HEK293T (cell line): ENCODE data around the gene UBR1.

Experiments used
- BHLHE40 ChIP-seq: fragments of 450-650 bp; IDR thresholded peaks from 2 replicates; pipeline ENCODE4 v1.6.1; 2016; ENCODE audit warnings: mild to moderate bottlenecking, moderate library complexity, borderline replicate concordance
- CTBP1 ChIP-seq: fragments of 450-650 bp; IDR thresholded peaks from 2 replicates; pipeline ENCODE4 v1.6.1; 2016; ENCODE audit warnings: borderline replicate concordance
- ELF4 ChIP-seq: fragments of 450-650 bp; IDR thresholded peaks from 2 replicates; pipeline ENCODE4 v1.6.1; 2017; ENCODE audit warnings: antibody characterized with exemption
- FOXA1 ChIP-seq: fragments of 450-650 bp; IDR thresholded peaks from 2 replicates; pipeline ENCODE4 v1.6.1; 2016; ENCODE audit warnings: mild to moderate bottlenecking
- FOXK2 ChIP-seq: fragments of 450-650 bp; IDR thresholded peaks from 2 replicates; pipeline ENCODE4 v1.6.1; 2016; ENCODE audit warnings: mild to moderate bottlenecking
- FOXM1 ChIP-seq: fragments of 450-650 bp; IDR thresholded peaks from 2 replicates; pipeline ENCODE4 v1.6.1; 2017; ENCODE audit warnings: mild to moderate bottlenecking, borderline replicate concordance
- HDGF ChIP-seq: fragments of 450-650 bp; IDR thresholded peaks from 2 replicates; pipeline ENCODE4 v1.6.1; 2017; ENCODE audit warnings: antibody characterized with exemption, borderline replicate concordance
- SP1 ChIP-seq: fragments of 450-650 bp; IDR thresholded peaks from 2 replicates; pipeline ENCODE4 v1.6.1; 2017
- SUZ12 ChIP-seq: fragments of 450-650 bp; IDR thresholded peaks from 2 replicates; pipeline ENCODE4 v1.6.1; 2016; ENCODE audit warnings: mild to moderate bottlenecking
- TARDBP ChIP-seq: fragments of 450-650 bp; IDR thresholded peaks from 2 replicates; pipeline ENCODE4 v1.6.1; 2016
- ZNF384 ChIP-seq: fragments of 450-650 bp; IDR thresholded peaks from 2 replicates; pipeline ENCODE4 v1.6.1; 2016
- TF ChIP-seq, protein P1 (sequence below): fragments of 450-650 bp; IDR thresholded peaks from 2 replicates; pipeline ENCODE4 v1.6.1; 2016

DNA sequence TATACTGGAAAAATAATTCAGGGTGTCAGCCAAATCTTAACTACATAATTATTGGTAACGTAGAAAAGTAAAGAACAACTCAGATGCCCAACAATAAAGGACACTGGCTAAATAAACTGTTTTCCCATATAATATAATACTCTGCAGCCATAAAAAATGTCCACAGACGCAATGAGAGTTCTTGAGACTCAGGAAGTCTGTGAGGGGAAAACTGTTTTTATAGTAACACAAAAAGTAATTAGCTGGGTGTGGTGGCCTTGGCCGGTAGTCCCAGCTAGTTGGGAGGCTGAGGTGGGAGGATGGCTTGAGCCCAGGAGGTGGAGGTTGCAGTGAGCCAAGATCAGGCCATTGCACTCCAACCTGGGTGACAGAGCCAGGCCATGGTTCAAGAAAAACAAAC lies 5.5 kb upstream of the UBR1 start:
- no peak for TF ChIP-seq FOXK2
- TF ChIP-seq ELF4: no peak
- TF ChIP-seq BHLHE40: no peak
- TF ChIP-seq FOXM1: no peak
- TF ChIP-seq TARDBP: no peak
- TF ChIP-seq SP1: no peak
- no peak for TF ChIP-seq FOXA1
- no peak for TF ChIP-seq HDGF
- no peak for TF ChIP-seq CTBP1
- TF ChIP-seq ZNF384: no peak
- TF ChIP-seq SUZ12: no peak
- TF ChIP-seq, protein P1, sequence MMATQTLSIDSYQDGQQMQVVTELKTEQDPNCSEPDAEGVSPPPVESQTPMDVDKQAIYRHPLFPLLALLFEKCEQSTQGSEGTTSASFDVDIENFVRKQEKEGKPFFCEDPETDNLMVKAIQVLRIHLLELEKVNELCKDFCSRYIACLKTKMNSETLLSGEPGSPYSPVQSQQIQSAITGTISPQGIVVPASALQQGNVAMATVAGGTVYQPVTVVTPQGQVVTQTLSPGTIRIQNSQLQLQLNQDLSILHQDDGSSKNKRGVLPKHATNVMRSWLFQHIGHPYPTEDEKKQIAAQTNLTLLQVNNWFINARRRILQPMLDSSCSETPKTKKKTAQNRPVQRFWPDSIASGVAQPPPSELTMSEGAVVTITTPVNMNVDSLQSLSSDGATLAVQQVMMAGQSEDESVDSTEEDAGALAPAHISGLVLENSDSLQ: no peak
